Stromal cell of bone marrow (primary cell): ENCODE measurements around the gene RBM48.
"Not testable (repeated sequence)": the region's sequence is repeated elsewhere in the genome, so short reads cannot be mapped to it uniquely, and the experiment has no call there.

Source experiments
- DNase-seq: peaks from one replicate; pipeline ENCODE4 v3.0.0-alpha.2; 2012; ENCODE audit warnings: low read depth

Gene RBM48

GRCh38 chr7:92545116-92545515, 16.5 kb downstream of the RBM48 start:
- not testable (repeated sequence) for DNase-seq

GRCh38 chr7:92546856-92547497, 18.4 kb downstream of the RBM48 start:
- DNase-seq, result no peak

- no peak for DNase-seq
These were observed 19.0 kb downstream of the RBM48 start for GRCh38 chr7:92547579-92547978.

- no peak for DNase-seq
These were observed 21.6 kb downstream of the RBM48 start for GRCh38 chr7:92550194-92550593.

GRCh38 chr7:92557249-92557648, 28.7 kb downstream of the RBM48 start:
- DNase-seq, result no peak

GRCh38 chr7:92557808-92558362, 29.3 kb downstream of the RBM48 start:
- no peak for DNase-seq

GRCh38 chr7:92560602-92561001, 32.0 kb downstream of the RBM48 start:
- no peak for DNase-seq

- DNase-seq, result no peak
These were observed 34.8 kb downstream of the RBM48 start for GRCh38 chr7:92563345-92563744.

GRCh38 chr7:92567460-92567859, 38.9 kb downstream of the RBM48 start:
- no peak for DNase-seq

GRCh38 chr7:92569137-92569536, 40.5 kb downstream of the RBM48 start:
- no peak for DNase-seq

- no peak for DNase-seq
These were observed 47.7 kb downstream of the RBM48 start for GRCh38 chr7:92576296-92576695.

GRCh38 chr7:92582948-92583347, 54.4 kb downstream of the RBM48 start:
- DNase-seq, result no peak

- no peak for DNase-seq
These were observed 56.4 kb downstream of the RBM48 start for GRCh38 chr7:92584953-92585352.

- DNase-seq, result no peak
These were observed 57.8 kb downstream of the RBM48 start for GRCh38 chr7:92586403-92586802.

GRCh38 chr7:92586841-92587240, 58.2 kb downstream of the RBM48 start:
- no peak for DNase-seq
